22Rv1 (cell line): Measurements from ENCODE around the gene RTN4.

Experiments used
- CTCF ChIP-seq: fragments of 450-650 bp; IDR thresholded peaks from 2 replicates; pipeline ENCODE4 v1.5.1; 2017; ENCODE audit warnings: mild to moderate bottlenecking
- ZFX ChIP-seq: fragments of 450-650 bp; IDR thresholded peaks from 2 replicates; pipeline ENCODE4 v1.6.1; 2017; ENCODE audit warnings: antibody characterized with exemption, borderline replicate concordance

GRCh38 chr2:54927085-54927750 lies 123.0 kb downstream of the RTN4 start:
- TF ChIP-seq CTCF, result no peak
- no peak for TF ChIP-seq ZFX
